GM18508 (cell line): ENCODE data around the gene ARPC3.
"Not testable (repeated sequence)": the region's sequence is repeated elsewhere in the genome, so short reads cannot be mapped to it uniquely, and the experiment has no call there.

Experiments used
- ATAC-seq: cut with Tn5 transposase; IDR thresholded peaks from one replicate; pipeline ENCODE4 v1.9.1; 2021; ENCODE audit warnings: moderate number of reproducible peaks; ENCODE audit not compliant: insufficient read depth, unreplicated experiment

The ARPC3 gene

DNA sequence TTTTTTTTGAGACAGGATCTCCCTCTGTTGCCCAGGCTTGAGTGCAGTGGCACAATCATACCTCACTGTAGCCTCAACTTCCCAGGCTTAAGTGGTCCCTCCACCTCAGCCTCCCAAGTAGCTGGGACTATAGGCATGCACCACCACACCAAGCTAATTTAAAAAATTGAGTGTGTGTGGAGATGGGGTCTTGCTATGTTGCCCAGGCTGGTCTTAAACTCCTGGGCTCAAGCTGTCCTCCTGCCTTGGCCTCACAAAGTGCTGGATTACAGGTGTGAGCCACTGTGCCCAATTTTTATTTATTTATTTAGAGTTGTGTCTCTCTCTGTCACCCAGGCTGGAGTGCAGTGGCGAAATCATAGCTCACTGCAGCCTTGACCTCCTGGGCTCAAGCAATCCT lies 29.5 kb downstream of the ARPC3 start:
- ATAC-seq, result not testable (repeated sequence)

DNA sequence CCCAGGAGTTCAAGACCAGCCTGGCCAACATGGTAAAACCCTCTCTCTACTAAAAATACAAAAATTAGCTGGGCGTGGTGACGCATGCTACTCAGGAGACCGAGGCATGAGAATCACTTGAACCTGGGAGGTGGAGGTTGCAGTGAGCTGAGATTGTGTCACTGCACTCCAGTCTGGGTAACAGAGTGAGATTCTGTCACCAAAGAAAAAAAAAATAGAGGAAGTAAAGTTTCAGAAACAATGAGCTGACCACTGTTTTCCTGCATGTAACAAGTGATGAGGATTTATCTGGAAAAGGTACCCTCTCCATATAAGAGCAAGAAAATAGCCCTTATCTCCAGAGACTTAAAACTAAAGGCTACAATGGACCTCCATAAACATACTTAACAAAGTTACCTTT lies 33.0 kb downstream of the ARPC3 start:
- not testable (repeated sequence) for ATAC-seq

- not testable (repeated sequence) for ATAC-seq
These were observed 40.1 kb downstream of the ARPC3 start for GRCh38 chr12:110410086-110410485.

DNA sequence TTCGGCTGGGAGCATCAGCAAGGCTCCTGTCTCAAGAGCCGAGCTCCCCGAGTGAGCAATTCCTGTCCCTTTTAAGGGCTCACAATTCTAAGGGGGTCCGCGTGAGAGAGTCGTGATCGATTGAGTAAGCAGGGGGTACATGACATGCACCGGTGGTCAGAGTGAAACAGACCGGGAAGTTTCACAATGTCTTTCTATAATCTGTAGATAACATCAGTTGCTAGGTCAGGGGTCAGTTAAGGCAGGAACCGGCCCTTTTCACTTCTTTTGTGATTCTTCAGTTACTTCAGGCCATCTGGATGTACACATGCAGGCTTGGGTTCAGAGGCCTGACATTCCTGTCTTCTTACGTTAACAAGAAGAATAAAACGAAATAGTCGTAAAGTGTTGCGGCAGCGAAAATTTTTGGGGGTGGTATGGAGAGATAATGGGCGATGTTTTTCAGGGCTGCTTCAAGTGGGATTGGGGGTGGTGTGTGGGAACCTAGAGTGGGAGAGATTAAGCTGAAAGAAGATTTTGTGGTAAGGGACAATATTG lies 44.9 kb downstream of the ARPC3 start:
- ATAC-seq, result not testable (repeated sequence)

DNA sequence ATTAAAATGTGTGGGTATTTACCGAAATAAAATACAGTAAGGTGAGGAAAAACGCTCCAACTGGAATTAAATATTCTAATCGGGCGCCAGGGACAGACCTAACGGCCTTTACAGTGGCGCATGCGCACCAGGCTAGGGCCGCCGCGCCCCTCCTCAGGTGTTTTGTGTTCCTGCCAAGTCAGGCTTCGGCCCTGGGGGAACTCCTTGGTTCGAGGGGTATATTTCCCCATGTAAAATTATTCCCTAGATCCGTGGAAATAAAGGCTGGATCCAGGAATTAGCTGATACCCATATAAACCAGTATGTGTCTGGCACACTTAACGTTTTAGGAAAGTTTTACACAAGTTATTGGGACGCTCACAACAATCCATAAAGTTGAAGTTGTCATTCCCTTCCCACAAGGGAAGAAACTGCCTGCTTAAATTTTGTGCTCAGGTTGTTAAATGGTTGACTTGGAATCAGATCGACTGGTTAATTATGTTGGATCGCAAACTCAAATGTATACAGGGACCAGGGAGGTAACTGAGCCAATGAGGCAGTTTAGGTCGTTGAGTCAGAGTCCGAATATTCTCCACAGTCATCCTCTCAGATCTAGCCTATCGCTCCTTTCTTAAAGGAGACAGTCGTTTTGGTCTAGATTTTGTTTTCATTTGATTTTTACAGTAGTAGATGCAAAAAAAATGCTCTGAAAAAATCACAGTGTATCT lies 46.0 kb downstream of the ARPC3 start:
- no peak for ATAC-seq

DNA sequence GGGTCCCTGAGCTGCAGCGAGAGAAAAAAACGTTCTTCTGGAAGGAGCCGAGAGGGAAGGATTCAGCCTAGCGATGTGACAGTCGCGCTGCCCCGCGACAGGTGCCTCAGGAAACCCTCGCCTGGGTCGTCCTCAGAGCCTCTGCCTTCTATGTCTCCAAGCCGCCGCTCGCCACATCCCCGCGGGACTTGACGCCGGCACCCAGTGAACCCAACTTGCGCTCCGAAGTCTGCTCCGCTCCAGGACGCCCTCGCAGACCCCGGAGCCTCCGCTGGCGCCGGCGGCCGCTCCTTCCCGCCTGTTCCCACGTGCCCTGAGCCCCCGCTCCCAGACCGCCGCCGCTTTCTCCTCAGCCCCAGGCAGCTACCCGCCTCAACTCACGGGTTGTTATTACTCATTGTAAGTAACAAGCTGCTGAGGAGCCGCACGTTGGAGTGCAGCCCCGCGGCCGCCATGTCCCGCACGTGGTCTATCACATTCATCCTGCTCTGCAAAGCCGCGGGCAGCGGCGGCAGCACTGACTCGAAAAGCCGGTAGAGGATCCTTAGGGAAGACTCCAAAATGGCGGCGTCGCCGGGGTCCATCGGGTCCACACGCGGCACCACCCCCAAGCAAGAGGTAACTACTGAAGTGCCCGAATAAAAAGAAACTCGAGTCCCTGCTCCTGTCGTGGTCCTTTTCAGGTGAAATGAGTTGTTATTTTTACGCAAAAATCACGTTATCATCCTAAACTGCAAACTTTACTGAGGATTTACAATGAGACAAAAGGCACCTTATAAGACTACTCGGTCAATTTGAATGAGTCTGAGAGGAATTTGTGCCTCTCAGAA lies 46.8 kb downstream of the ARPC3 start, which contains the start of gene ANAPC7:
Gene ANAPC7 (minus strand): TSS at position 563 of the 830 bp plus-strand sequence. CDS start 81 bp downstream, at position 482.
- ATAC-seq, result no peak
